ENCODE results near the gene MCF2L. TPM values are rescaled to one million over a fixed set of nuclear protein-coding genes. Genes with fewer than 3 reads are reported as not detected.

MCF2L gene
- total RNA-seq, 1 experiment from 2014 or later = 5.9 TPM

DNA sequence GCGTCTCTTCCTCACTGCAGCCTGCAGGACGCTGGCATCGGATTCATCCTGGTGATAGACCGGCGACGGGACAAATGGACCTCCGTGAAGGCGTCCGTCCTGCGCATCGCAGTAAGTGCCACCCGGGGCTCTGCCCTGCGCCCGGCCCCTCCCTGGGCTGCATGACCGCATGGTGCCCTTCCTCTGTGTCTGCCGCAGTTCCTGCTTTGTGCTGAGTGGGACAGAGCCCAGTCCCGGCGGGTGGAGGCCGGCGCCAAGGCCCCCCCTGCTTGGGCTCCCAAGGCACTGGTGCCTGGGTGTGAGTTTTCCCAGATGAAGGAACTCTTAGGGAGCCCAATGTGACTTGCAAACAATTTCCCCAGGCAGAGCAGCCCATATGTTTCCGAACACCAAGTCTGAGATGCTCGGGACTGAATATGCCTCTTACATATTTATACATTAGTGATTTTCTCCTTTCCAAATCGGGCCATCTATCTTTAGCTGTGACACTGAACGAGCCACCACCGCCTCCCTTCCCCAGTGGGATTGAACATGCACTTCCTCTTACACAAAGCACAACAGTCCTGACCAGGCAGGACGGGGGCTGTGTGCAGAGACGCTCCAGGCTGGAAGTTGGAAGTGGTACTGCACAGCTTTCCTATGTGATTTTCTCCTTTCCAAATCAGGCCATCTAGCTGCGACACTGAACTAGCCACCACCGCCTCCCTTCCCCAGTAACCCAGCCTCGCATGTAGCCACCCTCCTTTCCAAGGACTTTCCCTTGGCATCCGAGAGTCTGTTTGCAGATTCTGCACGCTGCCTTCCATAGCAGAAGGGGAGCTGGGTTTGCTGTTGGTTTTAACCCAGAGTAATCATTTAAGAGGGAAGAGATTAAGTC is 76.5 kb downstream of the MCF2L start:
- CTCF ChIA-PET = no interaction called here
- Histone ChIP-seq H4K20me1 (ENCODE audit: low read length) (no peaks in the 10 kb centered on the region), H3K4me3 (ENCODE audit: low read length) (no peak overlapping the region), H3K27ac (ENCODE audit: low read length) (no peak overlapping the region), H3K27me3 (ENCODE audit: low read length) (no peaks in the 10 kb centered on the region), H3K9me3 (ENCODE audit: low read length) (no peaks in the 10 kb centered on the region), H3K9ac (ENCODE audit: low read length) (no peak overlapping the region), H3K36me3 (ENCODE audit: low read depth, low read length) (no peaks in the 10 kb centered on the region), H3K4me1 (ENCODE audit: insufficient read depth, low read length) (no peaks in the 10 kb centered on the region), H2AFZ (ENCODE audit: low read length) (no peak overlapping the region), H3K79me2 (ENCODE audit: low read length) (no peaks in the 10 kb centered on the region), H3F3A (ENCODE audit: low read length, unreplicated experiment) (no peaks in the 10 kb centered on the region), H3K9me2 (replicated peaks; ENCODE audit: low read length) (no peaks in the 10 kb centered on the region), H3K4me2 (ENCODE audit: low read length) (no peak overlapping the region)
- no peak for TF ChIP-seq EZH2 (IDR thresholded peaks at IDR 0.05; ENCODE audit: low read length, unreplicated experiment)
- no peak for TF ChIP-seq EZH2phosphoT487 (IDR thresholded peaks at IDR 0.05; ENCODE audit: borderline replicate concordance, low read length)
- TF ChIP-seq, protein P1, sequence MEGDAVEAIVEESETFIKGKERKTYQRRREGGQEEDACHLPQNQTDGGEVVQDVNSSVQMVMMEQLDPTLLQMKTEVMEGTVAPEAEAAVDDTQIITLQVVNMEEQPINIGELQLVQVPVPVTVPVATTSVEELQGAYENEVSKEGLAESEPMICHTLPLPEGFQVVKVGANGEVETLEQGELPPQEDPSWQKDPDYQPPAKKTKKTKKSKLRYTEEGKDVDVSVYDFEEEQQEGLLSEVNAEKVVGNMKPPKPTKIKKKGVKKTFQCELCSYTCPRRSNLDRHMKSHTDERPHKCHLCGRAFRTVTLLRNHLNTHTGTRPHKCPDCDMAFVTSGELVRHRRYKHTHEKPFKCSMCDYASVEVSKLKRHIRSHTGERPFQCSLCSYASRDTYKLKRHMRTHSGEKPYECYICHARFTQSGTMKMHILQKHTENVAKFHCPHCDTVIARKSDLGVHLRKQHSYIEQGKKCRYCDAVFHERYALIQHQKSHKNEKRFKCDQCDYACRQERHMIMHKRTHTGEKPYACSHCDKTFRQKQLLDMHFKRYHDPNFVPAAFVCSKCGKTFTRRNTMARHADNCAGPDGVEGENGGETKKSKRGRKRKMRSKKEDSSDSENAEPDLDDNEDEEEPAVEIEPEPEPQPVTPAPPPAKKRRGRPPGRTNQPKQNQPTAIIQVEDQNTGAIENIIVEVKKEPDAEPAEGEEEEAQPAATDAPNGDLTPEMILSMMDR (conservative IDR thresholded peaks at IDR 0.05; ENCODE audit: low read depth, low read length) = no peak
- POLR2A ChIA-PET (ENCODE audit: unreplicated experiment) = no interaction called here
- BruUV-seq (replicated peaks) = no TSS peak
- intact Hi-C loops (cut with micrococcal nuclease) = no loop called here
- ATAC-seq (no peak), DNase-seq (no peak)

DNA sequence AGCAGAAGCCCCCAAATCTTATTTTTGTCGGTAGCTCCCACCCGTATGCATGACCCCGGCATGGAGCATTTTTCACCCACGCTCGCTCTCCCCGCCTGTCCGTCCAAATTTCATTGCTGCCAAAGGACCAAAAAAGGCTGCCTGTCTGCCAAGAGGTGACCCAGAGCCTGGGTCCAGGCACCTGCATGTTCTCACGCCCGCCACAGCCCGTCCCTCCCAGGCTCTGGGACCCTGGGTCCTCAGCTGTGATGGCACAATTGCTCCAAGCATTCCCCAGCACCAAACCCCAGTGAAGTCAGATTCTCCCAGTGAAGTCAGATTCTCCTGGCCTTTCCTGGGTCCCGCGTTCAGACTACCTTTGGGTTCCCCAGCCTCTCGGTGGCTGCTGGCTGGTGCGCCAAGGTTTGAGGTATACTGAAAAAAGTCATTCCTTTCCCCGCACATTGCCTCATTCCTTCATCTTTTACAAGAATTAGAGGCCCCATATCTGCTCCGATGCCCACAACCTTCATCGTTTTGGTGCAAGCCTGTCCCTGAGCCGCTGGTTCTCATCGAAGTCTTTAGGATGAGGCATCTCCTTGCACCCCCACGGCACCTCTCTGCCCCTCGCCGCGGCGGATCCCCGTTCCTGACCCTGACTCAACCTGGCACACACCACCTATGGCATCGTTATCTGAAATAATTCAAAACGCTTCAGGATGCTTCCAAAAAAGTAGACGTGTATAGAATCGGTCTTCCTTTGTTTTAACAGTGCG is 77.3 kb downstream of the MCF2L start:
- H3K4me1 ChIP-seq (ENCODE audit: insufficient read depth, low read length) = no peaks in the 10 kb centered on the region
- intact Hi-C loops (cut with micrococcal nuclease) = no loop called here
- ATAC-seq (no peak), DNase-seq (no peak)
- H3K36me3 ChIP-seq (ENCODE audit: low read depth, low read length) = no peaks in the 10 kb centered on the region
- H3F3A ChIP-seq (ENCODE audit: low read length, unreplicated experiment) = no peaks in the 10 kb centered on the region
- H3K27ac ChIP-seq (ENCODE audit: low read length) = no peak overlapping the region
- no peak overlapping the region for H3K4me3 ChIP-seq (ENCODE audit: low read length)
- H3K9ac ChIP-seq (ENCODE audit: low read length) = no peak overlapping the region
- TF ChIP-seq EZH2phosphoT487 (IDR thresholded peaks at IDR 0.05; ENCODE audit: borderline replicate concordance, low read length) (no peak), EZH2 (IDR thresholded peaks at IDR 0.05; ENCODE audit: low read length, unreplicated experiment) (no peak)
- TF ChIP-seq, protein P1 (conservative IDR thresholded peaks at IDR 0.05; ENCODE audit: low read depth, low read length) = no peak
- POLR2A ChIA-PET (ENCODE audit: unreplicated experiment) = no interaction called here
- H4K20me1 ChIP-seq (ENCODE audit: low read length) = no peaks in the 10 kb centered on the region
- no peak overlapping the region for H2AFZ ChIP-seq (ENCODE audit: low read length)
- H3K79me2 ChIP-seq (ENCODE audit: low read length) = no peaks in the 10 kb centered on the region
- BruUV-seq (replicated peaks) = no TSS peak
- H3K4me2 ChIP-seq (ENCODE audit: low read length) = no peak overlapping the region
- CTCF ChIA-PET = no interaction called here
- no peaks in the 10 kb centered on the region for H3K9me2 ChIP-seq (replicated peaks; ENCODE audit: low read length)
- no peaks in the 10 kb centered on the region for H3K27me3 ChIP-seq (ENCODE audit: low read length)
- H3K9me3 ChIP-seq (ENCODE audit: low read length) = no peaks in the 10 kb centered on the region

DNA sequence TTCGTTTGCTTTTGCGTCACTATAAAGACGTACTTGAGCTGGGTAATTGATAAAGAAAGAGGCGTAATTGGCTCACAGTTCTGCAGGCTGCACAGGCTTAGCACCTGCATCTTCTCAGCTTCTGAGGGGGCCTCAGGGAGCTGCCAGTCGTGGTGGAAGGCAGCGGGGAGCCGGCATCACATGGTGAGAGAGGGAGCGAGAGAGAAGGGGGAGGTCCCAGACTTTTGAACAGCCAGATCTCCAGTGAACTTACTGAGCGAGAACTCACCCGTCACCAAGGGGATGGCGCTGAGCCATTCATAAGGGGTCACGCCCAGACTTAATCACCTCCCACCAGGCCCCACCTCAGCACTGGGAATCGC is 77.8 kb downstream of the MCF2L start:
- POLR2A ChIA-PET (ENCODE audit: unreplicated experiment) = interaction anchor here (0.5 kb wide), 1 partner anchor 133 kb away, joined by 3 read pairs; no protein-coding TSS in a partner anchor
- Histone ChIP-seq H3K4me3 (ENCODE audit: low read length) (no peak overlapping the region), H3K27ac (ENCODE audit: low read length) (no peak overlapping the region), H4K20me1 (ENCODE audit: low read length) (no peaks in the 10 kb centered on the region), H3K4me2 (ENCODE audit: low read length) (no peak overlapping the region), H3K27me3 (ENCODE audit: low read length) (no peaks in the 10 kb centered on the region), H3K9me2 (replicated peaks; ENCODE audit: low read length) (no peaks in the 10 kb centered on the region), H2AFZ (ENCODE audit: low read length) (no peak overlapping the region), H3K9ac (ENCODE audit: low read length) (no peak overlapping the region), H3F3A (ENCODE audit: low read length, unreplicated experiment) (no peaks in the 10 kb centered on the region), H3K9me3 (ENCODE audit: low read length) (no peaks in the 10 kb centered on the region), H3K79me2 (ENCODE audit: low read length) (no peaks in the 10 kb centered on the region), H3K4me1 (ENCODE audit: insufficient read depth, low read length) (no peaks in the 10 kb centered on the region), H3K36me3 (ENCODE audit: low read depth, low read length) (no peaks in the 10 kb centered on the region)
- DNase-seq (no peak), ATAC-seq (no peak)
- intact Hi-C loops (cut with micrococcal nuclease) = no loop called here
- no peak for TF ChIP-seq EZH2phosphoT487 (IDR thresholded peaks at IDR 0.05; ENCODE audit: borderline replicate concordance, low read length)
- TF ChIP-seq, protein P1 (conservative IDR thresholded peaks at IDR 0.05; ENCODE audit: low read depth, low read length) = no peak
- CTCF ChIA-PET = no interaction called here
- BruUV-seq (replicated peaks) = no TSS peak
